ENCODE results near the gene CYP8B1. TPM values are rescaled to one million over a fixed set of nuclear protein-coding genes. Genes with fewer than 3 reads are reported as not detected.

Gene CYP8B1
- total and polyA plus RNA-seq, 8 donors, result 0.14 to 0.46 (median 0.24) TPM; not detected in 2

DNA sequence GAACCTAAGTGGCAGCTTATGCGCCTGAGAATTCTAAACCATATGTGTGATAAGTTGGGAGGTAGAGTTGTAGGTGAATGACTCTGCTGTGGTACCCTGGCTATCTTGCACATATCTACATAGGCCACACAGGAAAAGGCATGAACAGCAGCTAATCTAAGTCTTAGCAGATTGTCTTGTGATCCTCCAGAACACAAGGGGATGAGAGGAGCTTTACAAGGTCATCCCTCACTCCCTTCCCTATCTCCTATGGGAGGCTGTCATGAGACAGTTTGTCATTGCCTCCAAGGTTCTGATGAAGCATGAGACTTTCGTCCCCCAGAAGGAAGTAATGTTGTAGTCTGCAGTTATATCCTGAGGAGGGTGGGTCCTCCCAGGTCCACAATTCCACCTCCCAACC lies 26.6 kb upstream of the CYP8B1 start:
- no peak overlapping the region for H3K27ac ChIP-seq
- no peaks in the 10 kb centered on the region for H3K9me3 ChIP-seq
- intact Hi-C loops (cut with DNase I), result no loop called here
- no peaks in the 10 kb centered on the region for H3K36me3 ChIP-seq
- H3K4me1 ChIP-seq, result peaks cover 0 to 15% of the 10 kb centered on the region in 2 donors
- ATAC-seq, result no peak
- TF ChIP-seq, protein P1, sequence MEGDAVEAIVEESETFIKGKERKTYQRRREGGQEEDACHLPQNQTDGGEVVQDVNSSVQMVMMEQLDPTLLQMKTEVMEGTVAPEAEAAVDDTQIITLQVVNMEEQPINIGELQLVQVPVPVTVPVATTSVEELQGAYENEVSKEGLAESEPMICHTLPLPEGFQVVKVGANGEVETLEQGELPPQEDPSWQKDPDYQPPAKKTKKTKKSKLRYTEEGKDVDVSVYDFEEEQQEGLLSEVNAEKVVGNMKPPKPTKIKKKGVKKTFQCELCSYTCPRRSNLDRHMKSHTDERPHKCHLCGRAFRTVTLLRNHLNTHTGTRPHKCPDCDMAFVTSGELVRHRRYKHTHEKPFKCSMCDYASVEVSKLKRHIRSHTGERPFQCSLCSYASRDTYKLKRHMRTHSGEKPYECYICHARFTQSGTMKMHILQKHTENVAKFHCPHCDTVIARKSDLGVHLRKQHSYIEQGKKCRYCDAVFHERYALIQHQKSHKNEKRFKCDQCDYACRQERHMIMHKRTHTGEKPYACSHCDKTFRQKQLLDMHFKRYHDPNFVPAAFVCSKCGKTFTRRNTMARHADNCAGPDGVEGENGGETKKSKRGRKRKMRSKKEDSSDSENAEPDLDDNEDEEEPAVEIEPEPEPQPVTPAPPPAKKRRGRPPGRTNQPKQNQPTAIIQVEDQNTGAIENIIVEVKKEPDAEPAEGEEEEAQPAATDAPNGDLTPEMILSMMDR (IDR thresholded peaks at IDR 0.05), result no peak
- H3K27me3 ChIP-seq, result peaks cover 0 to 16% of the 10 kb centered on the region in 2 donors
- no peak overlapping the region for H3K4me3 ChIP-seq
- DNase-seq, result no peak

DNA sequence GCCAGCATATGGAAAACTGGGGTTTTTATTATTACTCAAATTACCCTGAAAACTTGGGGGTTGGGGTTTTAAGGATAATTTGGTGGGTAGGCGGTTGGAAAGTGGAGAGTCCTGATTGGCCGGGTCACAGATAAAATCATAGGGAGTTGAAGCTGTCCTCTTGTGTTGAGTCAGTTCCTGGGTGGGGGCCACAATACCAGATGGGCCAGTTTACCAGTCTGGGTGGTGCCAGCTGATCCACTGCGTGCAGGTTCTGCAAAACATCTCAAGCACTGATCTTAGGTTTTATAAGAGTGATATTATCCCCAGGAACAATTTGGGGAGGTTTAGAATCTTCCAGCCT lies 25.4 kb upstream of the CYP8B1 start:
- H3K4me1 ChIP-seq, result peaks cover 0 to 7% of the 10 kb centered on the region in 2 donors
- H3K9me3 ChIP-seq, result no peaks in the 10 kb centered on the region
- no peak overlapping the region for H3K27ac ChIP-seq
- TF ChIP-seq, protein P1 (IDR thresholded peaks at IDR 0.05), result no peak
- no peak overlapping the region for H3K4me3 ChIP-seq
- peaks cover 0 to 7% of the 10 kb centered on the region in 2 donors for H3K27me3 ChIP-seq
- intact Hi-C loops (cut with DNase I), result no loop called here
- no peaks in the 10 kb centered on the region for H3K36me3 ChIP-seq
- ATAC-seq (no peak), DNase-seq (no peak)

DNA sequence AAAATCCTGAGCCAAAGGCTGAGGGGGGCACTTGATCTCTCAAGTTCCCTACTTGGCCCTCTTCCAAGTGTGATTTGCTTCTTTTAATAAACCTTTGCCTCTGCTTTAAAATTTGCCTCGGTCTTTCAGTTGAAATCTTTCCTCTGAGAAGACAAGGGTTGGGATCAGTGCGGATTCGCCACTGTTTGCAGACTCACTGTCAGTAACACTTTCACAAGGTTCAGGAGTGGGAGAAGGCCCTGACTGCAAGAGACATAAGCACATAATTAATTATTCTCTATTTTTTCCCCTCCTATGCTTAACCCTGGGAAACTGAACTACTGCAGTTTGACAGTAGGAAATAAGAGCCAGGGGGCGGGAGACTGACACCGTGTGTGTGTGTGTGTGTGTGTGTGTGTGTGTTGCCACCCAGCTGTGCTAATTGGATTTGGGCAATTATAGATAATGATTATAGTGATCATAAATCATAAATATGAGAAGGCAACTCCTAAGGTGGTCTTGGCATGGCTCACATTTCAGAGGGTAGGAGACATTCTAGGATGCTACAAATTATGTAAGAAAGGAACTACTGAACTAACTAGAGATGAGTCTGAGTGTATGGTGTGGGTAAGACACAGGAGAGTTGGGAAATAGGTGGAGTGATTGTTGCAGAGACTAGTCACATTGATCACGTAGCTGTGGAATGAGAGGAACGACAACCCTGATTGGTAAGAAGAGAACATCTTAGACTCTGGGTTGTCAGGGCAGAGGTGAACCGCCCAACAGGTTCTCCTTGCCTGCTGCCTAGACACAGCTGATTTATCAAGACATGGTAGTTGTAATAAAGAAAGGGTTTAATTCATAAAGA lies 24.8 kb upstream of the CYP8B1 start:
- intact Hi-C loops (cut with DNase I), result no loop called here
- TF ChIP-seq, protein P1 (IDR thresholded peaks at IDR 0.05), result no peak
- H3K4me3 ChIP-seq, result no peak overlapping the region
- H3K36me3 ChIP-seq, result no peaks in the 10 kb centered on the region
- no peak overlapping the region for H3K27ac ChIP-seq
- ATAC-seq, result no peak
- peaks cover 0 to under 1% of the 10 kb centered on the region in 2 donors for H3K4me1 ChIP-seq
- H3K9me3 ChIP-seq, result no peaks in the 10 kb centered on the region
- DNase-seq, result no peak
- H3K27me3 ChIP-seq, result peaks cover 0 to 1% of the 10 kb centered on the region in 2 donors

DNA sequence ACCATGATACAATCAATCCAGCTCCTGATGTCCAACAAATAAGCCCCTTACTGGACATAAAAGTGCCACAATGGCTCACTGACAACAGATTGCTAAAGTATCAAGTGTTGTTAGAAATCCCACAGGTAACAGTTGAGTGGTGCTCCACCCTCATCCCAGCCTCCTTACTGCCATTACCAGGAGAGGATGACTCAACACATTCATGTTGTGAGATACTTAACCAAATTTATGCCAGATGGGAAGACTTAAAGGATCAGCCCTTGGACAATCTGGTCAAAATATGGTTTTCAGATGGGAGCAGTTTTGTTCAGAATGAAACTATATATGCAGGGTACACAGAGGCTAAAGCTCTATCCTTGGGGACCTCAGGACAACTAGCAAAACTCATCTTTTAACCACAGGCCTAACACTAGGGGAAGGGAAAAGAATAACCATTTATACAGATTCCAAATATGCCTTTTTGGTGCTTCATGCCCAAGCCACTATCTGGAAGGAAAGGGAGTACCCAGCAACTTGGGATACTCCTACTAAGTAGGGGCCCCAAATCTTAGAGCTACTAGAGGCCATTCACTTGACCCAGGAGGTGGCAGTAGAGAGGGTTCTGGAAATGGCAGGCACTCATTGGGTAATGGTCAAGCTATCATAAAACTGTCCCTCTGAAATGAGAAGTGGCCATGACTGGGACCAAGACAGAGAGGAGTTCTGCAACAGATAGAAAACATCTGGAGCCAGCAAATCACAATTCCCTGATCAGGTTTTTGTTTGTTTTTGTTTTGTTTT lies 23.4 kb upstream of the CYP8B1 start:
- Histone ChIP-seq H3K4me1 (no peaks in the 10 kb centered on the region), H3K36me3 (no peaks in the 10 kb centered on the region), H3K4me3 (no peak overlapping the region), H3K27me3 (no peaks in the 10 kb centered on the region), H3K9me3 (no peaks in the 10 kb centered on the region), H3K27ac (no peak overlapping the region)
- TF ChIP-seq, protein P1 (IDR thresholded peaks at IDR 0.05), result no peak
- ATAC-seq (peak; percentile 65), DNase-seq (no peak)
- intact Hi-C loops (cut with DNase I), result no loop called here

DNA sequence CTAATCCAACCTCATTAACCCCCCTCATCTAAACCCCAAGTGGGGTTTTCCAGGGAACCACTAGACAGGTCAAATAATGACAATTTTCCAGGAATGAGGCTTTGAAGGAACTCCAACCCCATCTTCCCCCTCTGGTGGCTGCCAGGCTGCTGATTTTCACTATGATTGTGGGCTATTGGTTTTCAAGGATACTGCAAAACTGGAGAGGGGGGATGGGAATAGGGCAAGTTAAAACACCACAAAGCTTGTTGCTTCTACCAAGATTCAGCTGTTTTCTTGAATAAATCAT lies 19.8 kb upstream of the CYP8B1 start:
- H3K9me3 ChIP-seq, result no peaks in the 10 kb centered on the region
- no peak overlapping the region for H3K27ac ChIP-seq
- H3K36me3 ChIP-seq, result no peaks in the 10 kb centered on the region
- no peaks in the 10 kb centered on the region for H3K4me1 ChIP-seq
- H3K4me3 ChIP-seq, result no peak overlapping the region
- ATAC-seq (no peak), DNase-seq (no peak)
- TF ChIP-seq, protein P1 (IDR thresholded peaks at IDR 0.05), result no peak
- intact Hi-C loops (cut with DNase I), result no loop called here
- no peaks in the 10 kb centered on the region for H3K27me3 ChIP-seq
